Melanocyte of skin (primary cell): ENCODE results near the gene FSD2. TPM values are rescaled to one million over a fixed set of nuclear protein-coding genes. Genes with fewer than 3 reads are reported as not detected.

Source experiments
- total RNA-seq, 2 donors: library from RNA; depleted of rRNA; stranded (reverse); fragments of >200 nt; gene quantifications; 2 replicates each; pipeline ENCODE4 v1.2.3, GENCODE V29; 2012

FSD2 gene, protein sequence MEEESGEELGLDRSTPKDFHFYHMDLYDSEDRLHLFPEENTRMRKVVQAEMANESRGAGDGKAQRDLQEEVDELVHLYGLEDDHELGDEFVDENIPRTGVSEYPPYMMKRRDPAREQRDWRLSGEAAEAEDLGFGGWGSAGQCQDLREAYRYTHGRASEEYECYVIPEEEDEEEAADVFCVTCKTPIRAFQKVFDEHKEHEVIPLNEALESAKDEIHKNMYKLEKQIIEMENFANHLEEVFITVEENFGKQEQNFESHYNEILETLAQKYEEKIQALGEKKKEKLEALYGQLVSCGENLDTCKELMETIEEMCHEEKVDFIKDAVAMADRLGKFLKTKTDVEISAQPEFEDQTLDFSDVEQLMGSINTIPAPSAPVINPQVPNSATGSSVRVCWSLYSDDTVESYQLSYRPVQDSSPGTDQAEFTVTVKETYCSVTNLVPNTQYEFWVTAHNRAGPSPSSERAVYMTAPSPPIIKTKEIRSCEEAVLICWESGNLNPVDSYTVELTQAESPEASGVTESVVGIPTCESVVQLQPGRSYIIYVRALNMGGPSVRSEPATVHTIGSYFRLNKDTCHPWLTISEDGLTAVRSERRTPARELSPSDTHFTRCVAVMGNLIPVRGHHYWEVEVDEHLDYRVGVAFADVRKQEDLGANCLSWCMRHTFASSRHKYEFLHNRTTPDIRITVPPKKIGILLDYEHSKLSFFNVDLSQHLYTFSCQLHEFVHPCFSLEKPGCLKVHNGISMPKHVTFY
- not detected for total RNA-seq

DNA sequence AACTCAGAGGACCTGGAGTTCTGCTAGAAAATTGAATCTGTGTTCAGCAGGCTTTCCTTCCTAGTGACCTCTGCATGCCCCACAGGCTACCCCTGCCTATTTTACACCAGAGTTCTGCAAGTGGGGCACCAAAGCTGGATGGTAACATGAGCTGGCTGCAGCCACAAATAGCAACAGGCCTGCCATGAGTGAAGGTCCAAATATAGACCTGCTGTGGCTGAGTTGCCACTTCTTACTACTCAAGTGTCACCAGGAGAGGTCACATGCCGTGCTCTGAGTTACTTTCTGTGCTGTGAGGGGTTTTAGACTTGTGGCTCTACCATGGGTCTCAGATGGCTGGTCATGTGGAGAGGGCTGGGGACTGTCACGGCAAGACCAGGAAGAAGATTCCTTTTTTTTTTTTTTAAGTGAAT lies at the start of gene FSD2:
Gene FSD2 (minus strand): TSS at position 76 of the 413 bp plus-strand sequence. CDS start 18,679 bp downstream, outside the sequence.

DNA sequence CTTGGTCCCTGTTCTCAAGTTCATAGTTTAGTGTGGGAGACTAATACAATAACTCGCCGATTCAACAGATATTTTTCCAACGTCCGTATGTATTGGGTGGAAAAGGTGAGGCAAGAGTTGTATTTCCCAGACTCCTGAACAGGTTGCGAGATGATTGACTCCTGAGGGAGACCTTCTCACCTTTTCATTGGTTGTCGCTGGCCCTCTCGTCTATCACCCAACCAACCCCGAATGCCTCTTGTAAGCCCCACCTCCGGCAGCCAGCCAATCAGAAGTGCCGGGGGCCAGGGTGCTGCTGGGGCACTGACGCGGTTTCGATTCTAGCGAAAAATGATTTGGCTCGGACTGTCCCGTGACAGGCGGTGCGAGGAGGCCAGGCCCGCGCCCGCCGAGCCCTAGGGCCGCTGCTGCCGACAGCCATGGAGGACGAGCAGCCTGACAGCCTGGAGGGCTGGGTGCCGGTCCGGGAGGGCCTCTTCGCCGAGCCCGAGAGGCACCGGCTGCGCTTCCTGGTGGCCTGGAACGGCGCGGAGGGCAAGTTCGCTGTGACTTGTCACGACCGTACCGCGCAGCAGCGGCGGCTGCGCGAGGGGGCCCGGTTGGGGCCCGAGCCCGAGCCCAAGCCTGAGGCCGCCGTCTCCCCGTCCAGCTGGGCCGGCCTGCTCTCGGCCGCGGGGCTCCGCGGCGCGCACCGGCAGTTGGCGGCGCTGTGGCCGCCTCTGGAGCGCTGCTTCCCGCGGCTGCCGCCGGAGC lies 3.6 kb upstream of the FSD2 start, which contains the start of gene WHAMM:
Gene WHAMM (plus strand): TSS at position 321 of the 753 bp plus-strand sequence. CDS start 99 bp downstream, at position 420.

GRCh38 chr15:82709421-82710207 lies 96.3 kb downstream of the FSD2 start, which contains the start of gene AP3B2:
Gene AP3B2 (minus strand): TSS chr15:82709875. CDS start chr15:82709706, 169 bp downstream.

Other genes starting within 250 kb of the FSD2 start
- 10 to 100 TPM; 13.7 to 31.3 TPM for gene CPEB1, start 158.7 kb downstream of the FSD2 start, total RNA-seq
- gene AP3B2, start 96.2 kb downstream of the FSD2 start, total RNA-seq, result 1 to 10 TPM in 1 of 2 donors, under 1 TPM in 1; 0.67 to 4.1 TPM
- 1 to 10 TPM; 5.3 to 5.5 TPM for gene WHAMM, start 3.6 kb upstream of the FSD2 start, total RNA-seq
- gene HOMER2, start 146.7 kb upstream of the FSD2 start, total RNA-seq, result 1 to 10 TPM; 5.0 to 9.3 TPM
- 10 to 100 TPM; 27.5 to 41.6 TPM for gene RAMAC, start 180.1 kb upstream of the FSD2 start, total RNA-seq
- 10 to 100 TPM; 12.3 to 14.1 TPM for gene C15orf40, start 205.6 kb upstream of the FSD2 start, total RNA-seq